Prostate gland (tissue), 2 donors: Measurements from ENCODE around the gene COMMD9. TPM values are rescaled to one million over a fixed set of nuclear protein-coding genes. Genes with fewer than 3 reads are reported as not detected.

Source experiments
- DNase-seq: peaks from one replicate; pipeline ENCODE4 v3.0.0-alpha.2; 2019; ENCODE audit warnings: low spot score
- H3K27ac ChIP-seq, 2 donors: fragments of 200-600 bp; sonication (generic); 2 replicates each; pipeline ENCODE4 v1.5.1; 2017 to 2019
- H3K27me3 ChIP-seq: fragments of 200-600 bp; sonication (generic); replicated peaks from 2 replicates; pipeline ENCODE4 v1.5.1; 2019; ENCODE audit not compliant: insufficient read depth
- H3K36me3 ChIP-seq, 2 donors: fragments of 200-600 bp; sonication (generic); 1 replicate in 1 of 2; 2 replicates in 1 of 2; pipeline versions ENCODE4 v1.5.1 to v1.8.1; 2017 to 2019
- H3K4me1 ChIP-seq: fragments of 200-600 bp; sonication (generic); replicated peaks from 2 replicates; pipeline ENCODE4 v1.5.1; 2019
- H3K4me3 ChIP-seq, 2 donors: fragments of 200-600 bp; sonication (generic); 2 replicates each; pipeline ENCODE4 v1.5.1; 2017 to 2019
- H3K9me3 ChIP-seq: fragments of 200-600 bp; sonication (generic); 2 replicates; pipeline ENCODE4 v1.5.1; 2017
- CTCF ChIP-seq, 4 experiments: fragments of 200-600 bp in 2 of 4; fragments of 450-650 bp in 2 of 4; sonication (generic) in 2 of 4; IDR thresholded peaks; 1 replicate in 3 of 4; 2 replicates in 1 of 4; pipeline ENCODE4 v1.5.1; 2016 to 2019; ENCODE audit warnings: antibody characterized with exemption in 4 of 4, mild to moderate bottlenecking in 2 of 4, moderate library complexity in 2 of 4
- POLR2A ChIP-seq: fragments of 450-650 bp; IDR thresholded peaks from one replicate; pipeline ENCODE4 v1.6.1; 2016; ENCODE audit warnings: antibody characterized with exemption, mild to moderate bottlenecking
- POLR2AphosphoS5 ChIP-seq: sonication (generic); formaldehyde crosslinking; IDR thresholded peaks from one replicate; pipeline ENCODE4 v1.6.1; 2017; ENCODE audit warnings: antibody characterized with exemption
- WGBS: methylation state at CpG from one replicate; pipeline ENCODE4 v1.1.5; 2018; 5-methylcytosine and 5-hydroxymethylcytosine counted together
- intact Hi-C: fragments of 100-400 bp; cut with DNase I; formaldehyde crosslinking; loops from one replicate; pipeline ENCODE4 v1.14.2; 2022
- total RNA-seq, 2 donors: library from RNA; depleted of rRNA; stranded (reverse); fragments of >200 nt; gene quantifications; one replicate each; pipeline ENCODE4 v1.1.0, GENCODE V29; 2016

The COMMD9 gene
- total RNA-seq, 2 donors from 2014 or later: 34.3 to 40.4 TPM

DNA sequence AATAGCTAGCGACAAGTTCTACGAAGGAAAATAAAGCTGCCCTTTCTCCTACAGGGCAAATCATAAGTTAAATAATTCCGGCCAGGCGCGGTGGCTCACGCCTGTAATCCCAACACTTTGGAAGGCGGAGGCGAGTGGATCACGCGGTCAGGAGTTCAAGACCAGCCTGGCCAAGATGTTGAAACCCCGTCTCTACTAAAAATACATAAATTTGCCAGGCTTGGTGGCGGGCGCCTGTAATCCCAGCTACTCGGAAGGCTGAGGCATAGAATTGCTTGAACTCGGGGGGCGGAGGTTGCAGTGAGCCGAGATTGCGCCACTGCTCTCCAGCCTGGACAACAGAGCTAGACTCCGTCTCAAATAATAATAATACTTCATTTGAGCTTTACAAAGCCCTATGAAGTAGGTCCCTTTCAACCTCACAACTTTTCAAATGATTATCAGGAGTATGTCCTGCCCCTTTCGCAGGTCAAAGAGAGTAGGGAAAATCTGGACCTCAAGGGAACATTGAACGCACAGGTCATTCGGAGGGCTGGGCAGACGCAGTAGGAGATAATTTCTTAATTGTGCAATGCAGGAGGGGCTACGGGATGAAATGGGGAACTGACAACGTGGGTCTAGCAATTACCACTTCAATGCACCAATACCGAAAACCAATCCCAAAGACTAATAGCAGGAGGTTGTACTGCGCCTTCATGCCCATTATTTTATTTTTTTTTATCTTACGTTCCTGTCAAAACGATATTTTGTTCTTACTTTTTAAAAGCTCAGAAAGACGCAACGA is 590 bp downstream of the COMMD9 start:
- intact Hi-C loops: no loop called here
- Histone ChIP-seq H3K27me3 (no peaks in the 10 kb centered on the region), H3K4me1 (no peaks in the 10 kb centered on the region), H3K27ac (peak overlapping the region; percentile 15 to 35), H3K9me3 (no peaks in the 10 kb centered on the region), H3K4me3 (peak overlapping the region; percentile 47 to 50), H3K36me3 (no peaks in the 10 kb centered on the region)
- WGBS: 37% methylated on average over 31 of the region's 31 CpGs
- TF ChIP-seq POLR2AphosphoS5: no peak
- no peak for TF ChIP-seq CTCF (IDR thresholded peaks at IDR 0.05)
- no peak for TF ChIP-seq POLR2A
- DNase-seq: no peak

- H3K36me3 ChIP-seq: no peaks in the 10 kb centered on the region
- H3K27ac ChIP-seq: no peak overlapping the region
- H3K4me3 ChIP-seq: no peak overlapping the region
- no peaks in the 10 kb centered on the region for H3K4me1 ChIP-seq
- WGBS: 87% methylated on average over 1 of the region's 1 CpG
- TF ChIP-seq CTCF (IDR thresholded peaks at IDR 0.05) (no peak), POLR2AphosphoS5 (no peak), POLR2A (no peak)
- DNase-seq: no peak
- no peaks in the 10 kb centered on the region for H3K27me3 ChIP-seq
- H3K9me3 ChIP-seq: no peaks in the 10 kb centered on the region
- intact Hi-C loops: no loop called here
Observed at GRCh38 chr11:36282926-36283325, 6.3 kb downstream of the COMMD9 start.

DNA sequence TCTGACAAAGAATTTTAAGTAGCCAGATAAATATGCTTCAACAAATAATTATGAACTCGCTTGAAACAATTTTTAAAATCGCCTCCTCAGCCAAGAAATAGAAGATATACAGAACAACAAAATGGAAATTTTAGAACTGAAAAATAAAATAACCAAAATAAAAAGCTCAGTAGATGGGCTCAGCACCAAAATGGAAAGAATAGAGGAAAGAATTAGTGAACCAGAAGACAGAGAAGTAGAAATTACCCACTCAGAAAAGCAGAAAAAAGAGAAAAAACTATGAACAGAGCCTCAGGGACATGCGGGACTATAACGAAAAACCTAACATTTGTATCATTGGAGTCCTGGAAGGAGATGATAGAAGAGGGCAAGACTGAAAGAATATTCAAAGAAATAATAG is 7.4 kb downstream of the COMMD9 start:
- no peak for TF ChIP-seq POLR2AphosphoS5
- TF ChIP-seq CTCF (IDR thresholded peaks at IDR 0.05): no peak
- no peak for TF ChIP-seq POLR2A
- no peaks in the 10 kb centered on the region for H3K27me3 ChIP-seq
- H3K4me1 ChIP-seq: no peaks in the 10 kb centered on the region
- intact Hi-C loops: no loop called here
- H3K36me3 ChIP-seq: no peaks in the 10 kb centered on the region
- no peak overlapping the region for H3K27ac ChIP-seq
- no peak for DNase-seq
- no peaks in the 10 kb centered on the region for H3K9me3 ChIP-seq
- 98% methylated on average over 4 of the region's 4 CpGs for WGBS
- no peak overlapping the region for H3K4me3 ChIP-seq

DNA sequence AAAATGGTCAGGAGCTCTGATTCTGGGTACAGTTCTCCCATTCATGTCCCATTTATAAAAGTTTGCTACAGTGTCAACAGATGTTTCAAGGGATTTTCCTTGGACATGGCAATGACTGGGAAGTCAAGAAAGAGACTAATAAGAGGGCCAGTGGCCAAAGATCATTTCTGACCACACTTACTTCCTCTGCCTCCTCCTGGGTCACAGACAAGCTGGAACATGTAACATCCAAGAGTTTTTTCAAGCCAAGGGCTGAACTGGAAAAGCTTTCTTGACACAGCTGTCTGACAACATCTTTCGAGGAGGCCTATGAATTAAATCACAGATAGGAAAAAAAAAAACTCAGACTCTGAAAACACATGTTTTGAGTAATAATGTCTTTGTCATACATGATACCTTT is 8.7 kb downstream of the COMMD9 start:
- intact Hi-C loops: no loop called here
- H3K9me3 ChIP-seq: no peaks in the 10 kb centered on the region
- no peaks in the 10 kb centered on the region for H3K27me3 ChIP-seq
- no peak overlapping the region for H3K27ac ChIP-seq
- no peak for DNase-seq
- TF ChIP-seq POLR2A (no peak), CTCF (IDR thresholded peaks at IDR 0.05) (no peak), POLR2AphosphoS5 (no peak)
- H3K4me1 ChIP-seq: no peaks in the 10 kb centered on the region
- H3K4me3 ChIP-seq: no peak overlapping the region
- H3K36me3 ChIP-seq: no peaks in the 10 kb centered on the region
- WGBS: 39% methylated on average over 1 of the region's 1 CpG
